Bone marrow (tissue), 2 donors: ENCODE measurements around the gene CDK11A.

Experiments used
- DNase-seq, 2 donors: peaks; one replicate each; lab custom pipeline; 2025; lab: John Stamatoyannopoulos, UW

CDK11A gene

GRCh38 chr1:1724035-1724864 is at the start of gene CDK11A:
Gene CDK11A, minus strand, starts transcription at chr1:1724357. Its CDS starts 1,539 bp downstream, at chr1:1722818.
- DNase-seq = peak; percentile 86 to 96

- DNase-seq = no peak
Observed at GRCh38 chr1:1773874-1774273, 49.7 kb upstream of the CDK11A start.

GRCh38 chr1:1771096-1771495 is 46.9 kb upstream of the CDK11A start:
- no peak for DNase-seq

- DNase-seq = no peak
Observed at GRCh38 chr1:1770102-1770501, 45.9 kb upstream of the CDK11A start.

- DNase-seq = no peak
Observed at GRCh38 chr1:1768249-1768992, 44.3 kb upstream of the CDK11A start.

- DNase-seq = no peak
Observed at GRCh38 chr1:1764876-1765470, 40.8 kb upstream of the CDK11A start.

- DNase-seq = peak in 1 of 2 donors; percentile 61
Observed at GRCh38 chr1:1763657-1764621, 39.8 kb upstream of the CDK11A start.

- DNase-seq = no peak
Observed at GRCh38 chr1:1761504-1762376, 37.6 kb upstream of the CDK11A start.

- no peak for DNase-seq
Observed at GRCh38 chr1:1760715-1761114, 36.6 kb upstream of the CDK11A start.

- no peak for DNase-seq
Observed at GRCh38 chr1:1760345-1760650, 36.1 kb upstream of the CDK11A start.

GRCh38 chr1:1759456-1760344 is 35.5 kb upstream of the CDK11A start:
- no peak for DNase-seq

- DNase-seq = no peak
Observed at GRCh38 chr1:1758692-1759455, 34.7 kb upstream of the CDK11A start.

- no peak for DNase-seq
Observed at GRCh38 chr1:1758059-1758621, 34.0 kb upstream of the CDK11A start.

GRCh38 chr1:1757422-1758058 is 33.4 kb upstream of the CDK11A start:
- DNase-seq = no peak

GRCh38 chr1:1756661-1757421 is 32.7 kb upstream of the CDK11A start:
- no peak for DNase-seq

GRCh38 chr1:1755852-1756251 is 31.7 kb upstream of the CDK11A start:
- DNase-seq = no peak

- DNase-seq = no peak
Observed at GRCh38 chr1:1755426-1755825, 31.3 kb upstream of the CDK11A start.
